GM12873 (cell line): ENCODE data around the gene PARD3.

Source experiments
- CTCF ChIP-seq: IDR thresholded peaks from 2 replicates; pipeline ENCODE4 v1.5.1; 2012; ENCODE audit warnings: low read depth, mild to moderate bottlenecking, moderate library complexity, low read length, control low read depth; ENCODE audit not compliant: insufficient read depth; ENCODE audit errors: missing control alignments

The PARD3 gene

GRCh38 chr10:34499612-34500279 lies 315.4 kb downstream of the PARD3 start:
- no peak for TF ChIP-seq CTCF

- TF ChIP-seq CTCF, result no peak
These were observed 316.3 kb downstream of the PARD3 start for GRCh38 chr10:34498821-34499220.

GRCh38 chr10:34495938-34496337 lies 319.2 kb downstream of the PARD3 start:
- TF ChIP-seq CTCF, result no peak

GRCh38 chr10:34494012-34494411 lies 321.1 kb downstream of the PARD3 start:
- TF ChIP-seq CTCF, result no peak

GRCh38 chr10:34492081-34492480 lies 323.0 kb downstream of the PARD3 start:
- TF ChIP-seq CTCF, result no peak

GRCh38 chr10:34491678-34492077 lies 323.4 kb downstream of the PARD3 start:
- TF ChIP-seq CTCF, result no peak

GRCh38 chr10:34489973-34490745 lies 324.9 kb downstream of the PARD3 start:
- TF ChIP-seq CTCF, result no peak
